ENCODE measurements around the gene RPS19.
"Not testable (repeated sequence)": the region's sequence is repeated elsewhere in the genome, so short reads cannot be mapped to it uniquely, and the experiment has no call there.

The RPS19 gene

GRCh38 chr19:41903193-41903953 lies 43.3 kb downstream of the RPS19 start:
- DNase-seq: no peak

- no peak for DNase-seq
Measured at GRCh38 chr19:41904118-41904870, 44.2 kb downstream of the RPS19 start.

GRCh38 chr19:41905273-41906002 lies 45.4 kb downstream of the RPS19 start:
- DNase-seq: no peak

- DNase-seq: no peak
Measured at GRCh38 chr19:41906271-41906670, 46.2 kb downstream of the RPS19 start.

DNA sequence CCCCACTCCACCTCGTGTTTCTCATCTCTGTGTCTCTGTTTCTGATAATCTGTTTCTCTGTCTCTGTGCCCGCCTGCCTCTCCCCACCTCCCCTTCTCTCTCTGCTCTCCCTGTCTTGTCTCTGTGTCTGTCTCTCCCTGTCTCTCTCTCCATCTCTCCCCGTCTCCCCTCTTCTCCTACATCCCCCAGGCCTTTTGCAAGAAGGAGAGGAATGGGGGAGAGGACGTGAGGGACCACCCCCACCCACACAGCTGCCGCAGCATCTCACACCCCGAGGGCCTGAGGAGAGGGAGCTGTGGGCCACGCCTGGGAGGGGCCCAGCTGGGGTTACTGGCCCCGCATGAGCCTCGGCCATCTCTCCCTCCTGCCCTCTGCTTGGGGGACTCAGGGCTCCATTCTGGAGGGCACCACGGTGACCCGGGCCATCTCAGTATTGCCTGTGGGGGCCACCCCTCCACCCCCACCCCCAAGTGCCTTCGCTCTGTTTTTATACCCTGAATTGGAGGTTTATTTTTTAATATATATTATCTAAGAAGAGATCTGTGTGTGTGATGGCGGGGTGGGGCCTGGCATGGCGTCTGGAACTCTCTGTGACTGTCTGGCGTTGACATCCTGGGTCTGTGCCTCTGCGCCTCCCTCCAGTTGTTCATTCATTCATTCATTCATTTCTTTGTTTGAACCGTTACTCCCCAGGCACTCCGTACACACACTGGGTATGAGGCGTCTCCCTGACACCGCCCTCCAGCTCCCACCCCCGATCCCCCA lies 47.0 kb downstream of the RPS19 start:
- DNase-seq: no peak

DNA sequence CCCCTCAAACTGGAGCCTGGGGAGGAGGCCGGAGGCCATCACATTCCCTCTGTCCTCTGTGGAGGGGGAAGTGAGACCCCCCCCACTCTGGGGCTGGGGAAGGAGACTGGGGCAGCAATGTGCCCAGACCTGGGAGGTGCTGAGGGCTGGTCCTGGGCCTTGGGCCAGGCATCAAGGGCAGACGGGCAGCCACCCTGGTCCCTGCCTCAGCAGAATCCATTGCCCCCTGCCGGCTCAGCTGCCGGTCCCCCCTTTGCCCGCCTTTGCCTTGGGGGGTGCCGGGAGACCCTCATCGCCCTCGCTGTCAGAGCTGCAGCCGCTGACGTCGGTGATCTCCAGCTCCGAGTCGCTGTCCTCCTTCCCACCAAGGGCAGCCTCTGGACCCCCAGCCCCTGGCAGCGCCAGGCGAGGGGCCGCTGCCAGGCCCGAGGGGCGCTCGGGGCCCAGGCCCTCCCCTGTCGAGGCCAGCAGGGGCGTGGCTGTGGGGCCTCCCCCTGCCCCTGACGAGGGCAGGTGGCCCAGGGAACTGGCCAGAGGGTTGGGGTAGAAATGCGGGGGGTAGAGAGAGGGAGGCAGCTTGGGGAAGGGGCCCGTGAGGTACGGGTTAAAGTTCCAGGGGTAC lies 48.0 kb downstream of the RPS19 start:
- no peak for DNase-seq

DNA sequence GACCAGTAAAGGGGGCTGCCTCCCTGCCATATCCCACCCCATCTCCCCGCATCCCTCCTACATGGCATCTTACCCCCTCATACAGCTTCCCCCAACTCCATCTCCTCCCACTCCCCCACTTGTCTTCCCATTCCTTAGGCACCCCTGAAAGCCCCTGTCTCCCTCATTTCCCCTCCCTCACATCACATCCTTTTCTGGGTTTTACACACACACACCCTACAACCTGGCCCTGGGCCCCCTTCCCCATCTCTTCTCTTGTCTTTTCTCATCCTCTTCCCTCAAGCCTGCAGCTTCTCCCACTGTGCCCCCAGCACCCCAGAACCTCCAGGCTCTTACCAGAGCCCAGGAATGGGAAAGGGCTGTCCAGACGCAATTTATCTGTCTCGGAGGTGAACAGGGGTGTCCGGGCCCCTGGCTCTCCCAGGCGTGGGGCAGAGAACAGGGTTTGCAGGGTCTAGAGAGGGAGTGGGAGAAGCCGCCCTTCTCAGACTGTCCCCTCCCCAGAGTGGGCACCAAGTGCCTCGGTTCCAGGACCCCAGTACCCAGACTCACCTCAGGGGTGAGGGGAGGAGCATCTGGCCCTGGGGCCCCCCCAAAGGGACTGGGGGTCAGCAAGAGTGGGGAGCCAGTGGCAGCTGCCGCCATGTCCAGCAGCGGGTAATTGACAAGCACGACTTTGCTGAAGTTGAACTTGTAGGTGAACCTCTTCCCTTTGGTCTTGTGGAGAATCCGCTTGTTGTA lies 48.8 kb downstream of the RPS19 start:
- no peak for DNase-seq

GRCh38 chr19:41909706-41910105 lies 49.7 kb downstream of the RPS19 start:
- no peak for DNase-seq

DNA sequence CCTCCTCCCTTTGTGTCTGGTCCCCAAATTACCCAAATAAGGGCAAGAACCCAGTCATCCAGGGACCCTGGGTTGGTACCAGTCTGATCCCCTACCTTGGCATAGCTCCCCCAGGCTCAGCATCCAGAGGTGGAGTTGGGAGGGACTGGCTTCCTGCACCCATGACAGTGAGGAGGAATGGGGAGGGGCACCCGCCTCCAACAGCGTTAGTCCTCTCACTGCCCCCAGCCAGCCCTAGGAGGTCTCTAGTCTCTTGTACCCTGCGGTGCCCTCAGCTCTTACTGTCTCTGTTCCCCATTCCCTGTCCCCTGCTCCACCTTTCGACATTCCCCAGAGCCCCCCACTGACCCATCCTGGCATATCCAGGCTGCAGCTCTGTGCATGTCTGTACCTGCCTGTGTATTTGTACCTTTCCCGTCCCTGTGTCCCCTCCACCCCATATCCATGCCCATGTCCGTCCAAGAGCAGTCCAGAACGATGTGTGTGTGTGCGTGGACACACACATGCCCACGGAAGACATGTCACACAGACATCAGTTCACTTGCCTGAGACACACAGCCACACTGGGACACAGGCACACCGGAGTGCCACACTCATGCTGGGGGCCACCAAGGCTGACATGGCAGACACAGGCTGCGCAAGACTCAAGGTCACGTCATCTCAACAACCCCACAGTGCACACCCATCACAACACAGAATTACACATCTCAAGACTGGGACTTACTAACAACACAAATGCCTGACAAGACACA lies 50.4 kb downstream of the RPS19 start:
- no peak for DNase-seq

DNA sequence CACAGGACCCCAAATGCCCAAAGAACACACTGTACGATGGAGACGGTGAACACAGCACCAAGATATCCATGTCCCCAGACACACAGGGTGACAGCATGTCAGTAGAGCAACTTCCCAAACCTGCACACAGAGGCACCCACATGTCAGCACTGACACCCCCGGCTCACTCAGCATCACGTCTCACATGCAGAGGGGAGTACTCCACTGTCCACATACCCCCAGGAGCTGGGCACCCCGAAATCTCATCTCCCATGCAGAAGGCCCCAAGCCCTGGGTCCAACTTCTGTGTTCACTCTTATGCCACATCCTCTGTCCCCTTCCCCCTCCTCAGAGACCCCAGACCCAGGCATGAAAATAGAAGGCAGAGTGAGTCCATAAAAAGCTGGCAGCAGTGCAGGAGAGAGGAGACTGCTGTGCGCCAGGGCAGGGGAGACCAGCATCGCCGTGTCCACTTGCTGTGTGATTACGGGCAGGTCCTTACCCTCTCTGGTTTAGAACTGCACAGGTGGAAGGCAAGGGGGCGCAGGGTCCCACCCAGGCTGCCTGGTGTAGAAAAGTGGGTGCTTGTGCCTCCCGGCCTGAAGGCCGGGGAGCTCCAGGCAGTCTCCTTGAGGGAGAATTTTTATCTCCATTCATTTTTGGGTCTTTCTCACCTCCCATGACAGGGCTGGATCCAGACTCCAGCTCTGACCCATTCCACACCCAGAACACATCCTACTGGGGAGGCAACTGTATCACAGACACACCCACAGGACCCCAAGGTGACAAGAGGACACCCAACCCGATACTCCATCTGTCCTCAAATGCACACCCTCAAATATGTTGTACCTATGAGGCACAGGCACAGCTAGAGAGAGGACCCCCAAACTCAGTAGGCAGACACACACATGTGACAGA lies 51.2 kb downstream of the RPS19 start:
- DNase-seq: no peak

GRCh38 chr19:41911889-41912731 lies 52.1 kb downstream of the RPS19 start:
- no peak for DNase-seq

- DNase-seq: no peak
Measured at GRCh38 chr19:41912899-41913537, 53.0 kb downstream of the RPS19 start.

DNA sequence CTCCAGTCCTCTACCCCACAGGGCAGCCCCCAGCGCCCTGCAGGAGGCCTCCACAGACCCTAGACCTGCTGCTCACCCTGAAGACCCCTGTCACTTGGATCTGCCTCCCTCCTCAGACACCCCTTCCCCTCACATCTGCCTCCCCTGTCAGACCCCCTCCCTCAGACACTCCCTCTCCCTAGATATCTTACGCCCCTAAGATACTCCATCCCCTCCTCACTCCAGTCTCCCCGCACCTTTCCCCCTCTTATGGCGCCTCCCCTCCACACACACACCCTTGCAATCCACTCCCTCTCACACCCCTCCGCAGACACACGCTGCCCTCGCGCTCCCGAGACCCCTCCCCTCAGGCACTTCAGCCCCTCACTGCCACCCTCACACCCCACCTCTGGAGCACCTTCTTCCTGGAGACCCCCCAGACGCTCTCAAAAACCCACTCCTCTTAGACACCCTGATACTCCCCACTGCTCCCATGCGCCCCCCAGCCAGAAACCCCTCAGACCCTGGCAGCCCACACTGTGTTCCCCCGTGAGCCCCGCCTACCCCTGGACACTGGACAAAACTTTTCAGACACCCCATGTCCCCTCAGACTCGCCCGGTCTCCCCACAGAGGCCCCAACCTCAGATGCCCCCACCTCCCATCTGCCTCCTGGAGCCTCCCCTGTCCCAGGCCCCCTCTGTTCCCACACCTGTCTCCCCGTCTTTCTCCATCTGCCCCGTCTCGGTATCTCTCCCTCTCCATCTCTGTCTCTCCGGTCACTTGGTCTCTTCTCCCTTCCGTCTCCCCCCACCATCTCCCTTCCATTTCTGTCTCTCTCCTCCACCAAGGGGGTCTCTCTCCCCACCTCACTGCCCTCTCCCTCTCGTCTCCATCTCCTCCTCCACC lies 53.7 kb downstream of the RPS19 start:
- no peak for DNase-seq

DNA sequence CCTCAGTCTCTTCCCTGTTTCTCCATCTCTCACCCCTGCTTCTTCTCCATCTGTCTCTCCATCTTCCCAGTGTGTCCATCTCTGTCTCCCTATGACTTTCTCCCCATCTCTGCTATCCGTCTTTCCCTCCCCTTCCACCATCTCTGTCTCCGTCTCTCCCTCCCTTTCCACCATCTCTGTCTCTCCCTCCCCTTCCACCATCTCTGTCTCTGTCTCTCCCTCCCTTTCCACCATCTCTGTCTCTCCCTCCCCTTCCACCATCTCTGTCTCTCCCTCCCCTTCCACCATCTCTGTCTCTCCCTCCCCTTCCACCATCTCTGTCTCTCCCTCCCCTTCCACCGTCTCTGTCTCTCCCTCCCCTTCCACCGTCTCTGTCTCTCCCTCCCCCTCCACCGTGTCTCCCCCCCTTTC lies 54.4 kb downstream of the RPS19 start:
- not testable (repeated sequence) for DNase-seq

GRCh38 chr19:41915021-41915775 lies 55.1 kb downstream of the RPS19 start:
- no peak for DNase-seq

DNA sequence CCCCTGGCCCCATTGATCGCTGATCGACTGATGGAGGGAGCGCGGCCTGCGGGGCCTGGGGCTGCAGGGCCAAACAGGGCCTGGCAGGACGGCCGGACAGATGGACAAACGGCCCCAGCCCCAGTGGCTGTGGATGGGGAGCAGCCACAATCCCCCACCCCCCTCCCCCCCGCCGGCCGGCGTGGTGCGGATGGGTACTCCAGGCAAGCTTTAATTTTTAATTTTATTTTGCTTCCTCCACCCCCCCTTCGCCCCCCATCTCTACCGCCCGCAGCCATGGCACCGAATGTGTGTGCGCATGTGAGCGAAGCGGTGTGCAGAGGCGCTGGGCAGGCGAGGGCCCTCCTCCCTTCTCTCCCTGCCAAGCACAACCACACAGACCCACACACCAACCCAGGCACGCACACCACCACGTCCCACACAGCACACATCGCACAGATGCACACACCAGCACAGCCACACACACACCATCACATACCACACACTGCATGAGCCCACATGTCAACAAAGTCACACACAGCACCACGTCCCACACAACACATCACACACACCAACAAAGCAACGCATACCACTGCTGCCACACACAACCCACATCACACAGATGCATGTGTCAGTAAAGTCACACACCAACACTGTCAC lies 55.8 kb downstream of the RPS19 start:
- DNase-seq: no peak
